HG02610 (cell line): ENCODE measurements around the gene DNAI7.

ENCODE experiments used
- ATAC-seq: cut with Tn5 transposase; IDR thresholded peaks from one replicate; pipeline ENCODE4 v1.9.1; 2021; ENCODE audit warnings: mild to moderate bottlenecking, moderate library complexity; ENCODE audit not compliant: unreplicated experiment

The DNAI7 gene

DNA sequence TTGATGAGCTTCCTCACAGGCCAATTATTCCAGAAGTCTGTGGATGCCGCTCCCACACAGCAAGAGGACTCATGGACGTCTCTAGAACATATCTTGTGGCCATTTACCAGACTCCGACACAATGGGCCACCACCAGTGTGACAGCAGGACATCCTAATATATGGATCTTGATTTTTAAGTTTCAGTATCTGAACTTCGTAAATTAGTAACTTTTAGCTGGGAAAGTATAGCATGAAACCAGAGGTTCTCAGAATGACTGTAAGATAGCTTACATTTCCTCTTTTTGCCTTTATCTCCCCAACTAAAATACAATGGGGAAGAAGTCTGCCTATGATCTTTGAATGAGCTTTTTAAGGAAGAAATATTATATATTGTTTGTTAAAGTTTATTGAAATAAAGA is 87.0 kb downstream of the DNAI7 start:
- ATAC-seq: peak; percentile 95

GRCh38 chr12:25106818-25107217 is 88.1 kb downstream of the DNAI7 start:
- ATAC-seq: no peak

- ATAC-seq: no peak
Measured at GRCh38 chr12:25102402-25102801, 92.6 kb downstream of the DNAI7 start.

DNA sequence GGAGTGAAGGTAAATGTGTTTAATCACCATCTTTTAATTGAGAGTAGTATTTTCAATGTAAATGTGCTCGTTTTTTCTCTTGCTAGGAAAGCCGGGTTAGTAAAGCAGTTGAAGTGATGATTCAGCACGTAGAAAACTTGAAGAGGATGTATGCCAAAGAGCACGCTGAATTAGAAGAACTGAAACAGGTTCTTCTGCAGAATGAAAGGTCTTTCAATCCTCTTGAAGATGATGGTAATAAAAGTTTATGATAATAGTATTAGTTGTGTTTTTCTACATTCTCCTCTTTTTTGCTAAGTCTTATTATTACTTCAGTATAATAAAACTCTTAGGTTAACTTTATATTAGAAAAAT is 93.9 kb downstream of the DNAI7 start:
- peak; percentile 53 for ATAC-seq

DNA sequence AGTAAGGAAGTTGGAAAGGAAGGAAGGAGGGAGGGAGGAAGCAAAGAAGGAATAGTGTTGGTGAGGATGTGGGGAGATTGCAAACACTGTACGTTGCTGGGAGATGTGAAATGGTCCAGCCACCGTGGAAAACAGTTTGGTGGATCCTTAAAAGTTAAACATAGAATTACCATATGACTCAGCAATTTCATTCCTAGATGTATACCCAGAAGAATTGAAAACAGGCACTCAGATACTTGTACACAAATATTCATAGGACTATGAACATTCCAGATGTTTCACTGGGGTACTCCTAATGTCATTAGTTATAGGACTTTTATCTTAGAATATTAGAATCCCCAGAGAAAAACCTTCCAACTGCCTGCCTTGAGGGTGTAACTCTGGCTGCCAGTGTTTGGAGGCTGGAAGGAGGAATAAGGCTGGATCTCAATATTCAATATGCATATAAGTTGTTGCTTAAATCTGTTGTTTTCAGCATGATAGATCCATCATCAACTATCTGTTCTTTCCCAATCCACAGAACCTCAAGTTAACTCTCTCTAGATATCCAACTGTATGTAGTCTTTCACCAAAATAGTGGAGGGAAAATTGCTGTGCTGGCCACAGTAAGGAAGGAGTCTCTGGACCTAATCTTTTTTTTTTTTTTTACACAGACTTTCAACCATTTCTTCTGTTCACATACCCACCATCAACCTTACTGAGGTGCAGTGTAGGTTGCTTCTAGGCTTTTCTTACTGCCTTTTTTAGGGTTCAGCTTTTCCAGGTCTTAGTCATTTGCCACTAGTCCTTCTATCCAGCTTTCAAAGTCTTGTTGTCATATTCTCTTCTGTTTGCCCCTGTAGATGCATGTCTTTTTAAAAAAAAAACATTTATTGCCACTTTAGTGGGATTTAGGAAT is 94.5 kb downstream of the DNAI7 start:
- ATAC-seq: peak; percentile 33

- ATAC-seq: no peak
Measured at GRCh38 chr12:25099010-25099409, 96.0 kb downstream of the DNAI7 start.

GRCh38 chr12:25089738-25090137 is 105.2 kb downstream of the DNAI7 start:
- no peak for ATAC-seq

- ATAC-seq: no peak
Measured at GRCh38 chr12:25087596-25087995, 107.4 kb downstream of the DNAI7 start.

DNA sequence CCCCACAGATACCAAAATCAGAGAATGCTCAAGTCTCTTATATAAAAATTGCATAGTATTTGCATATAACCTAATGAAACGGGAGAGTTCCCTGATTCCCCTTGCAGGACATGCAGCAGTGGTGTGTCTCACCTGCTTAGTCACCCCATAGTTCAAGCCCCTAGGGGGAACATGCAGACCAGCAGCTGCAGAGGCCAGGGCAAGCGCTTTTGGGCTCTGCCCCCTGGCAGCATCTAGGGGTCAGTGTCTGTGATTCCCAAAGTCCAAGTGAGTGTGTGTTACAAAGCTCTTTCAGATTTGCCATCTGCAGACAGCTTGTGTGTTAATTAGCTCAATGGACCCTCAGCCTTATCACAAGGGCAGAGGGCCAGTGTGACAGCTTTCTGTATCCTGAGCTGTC is 110.1 kb downstream of the DNAI7 start:
- ATAC-seq: no peak

GRCh38 chr12:25083211-25083610 is 111.7 kb downstream of the DNAI7 start:
- ATAC-seq: no peak

DNA sequence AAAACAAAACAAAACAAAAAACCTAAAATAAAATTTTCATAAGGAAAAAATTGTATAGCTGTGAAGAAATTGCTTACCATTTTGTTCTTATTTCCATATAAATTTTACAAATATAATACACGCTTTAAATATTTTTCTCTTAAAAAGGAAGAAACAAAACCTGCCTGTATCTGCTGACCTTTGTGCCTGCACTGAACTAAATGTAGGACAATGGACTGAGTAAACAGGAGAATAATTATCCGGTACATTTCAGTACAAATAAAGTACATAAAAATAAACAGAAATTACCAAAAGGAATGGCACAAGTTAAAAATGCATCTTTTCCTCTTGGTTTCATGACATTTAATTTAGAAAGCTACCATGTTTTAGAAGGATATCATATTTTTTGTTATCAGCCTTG is 112.3 kb downstream of the DNAI7 start:
- ATAC-seq: no peak

DNA sequence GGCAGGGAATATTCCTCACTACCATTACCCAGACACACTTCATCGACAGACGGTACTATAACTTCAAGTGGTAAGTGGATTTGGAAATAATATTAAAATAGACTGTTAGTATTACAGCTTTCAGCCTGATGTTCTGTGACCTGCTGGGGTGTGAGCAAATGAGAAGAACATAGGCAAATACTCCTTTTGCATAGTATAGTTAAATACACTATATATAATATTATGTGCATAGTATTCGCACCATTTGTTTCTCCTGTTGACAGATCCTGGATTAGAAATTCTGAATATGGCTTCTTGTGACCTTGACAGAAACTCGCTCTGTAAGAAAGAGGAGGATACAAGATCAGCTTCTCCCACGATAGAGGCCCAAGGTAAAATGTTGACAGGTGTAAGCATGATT is 115.6 kb downstream of the DNAI7 start:
- ATAC-seq: no peak

DNA sequence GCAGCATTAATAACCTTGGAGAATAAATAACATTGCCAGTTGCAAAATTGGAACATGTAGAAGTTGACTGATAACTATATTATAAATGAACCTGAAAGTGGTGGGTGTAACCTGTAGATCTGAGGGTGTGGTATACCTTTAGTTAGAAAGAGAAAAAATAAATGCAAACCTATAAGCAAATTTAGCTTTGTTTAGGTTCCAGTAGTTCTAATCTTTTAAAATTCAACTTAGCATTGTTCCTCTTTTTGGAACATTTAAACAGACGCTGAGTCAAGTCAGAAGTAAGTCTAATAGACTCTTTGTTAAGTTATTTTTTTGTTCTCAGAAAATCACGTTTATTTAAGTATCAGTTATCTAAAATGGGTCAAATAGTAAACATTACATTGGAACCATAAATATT is 120.0 kb downstream of the DNAI7 start:
- peak; percentile 70 for ATAC-seq

GRCh38 chr12:25074113-25074512 is 120.8 kb downstream of the DNAI7 start:
- ATAC-seq: no peak

DNA sequence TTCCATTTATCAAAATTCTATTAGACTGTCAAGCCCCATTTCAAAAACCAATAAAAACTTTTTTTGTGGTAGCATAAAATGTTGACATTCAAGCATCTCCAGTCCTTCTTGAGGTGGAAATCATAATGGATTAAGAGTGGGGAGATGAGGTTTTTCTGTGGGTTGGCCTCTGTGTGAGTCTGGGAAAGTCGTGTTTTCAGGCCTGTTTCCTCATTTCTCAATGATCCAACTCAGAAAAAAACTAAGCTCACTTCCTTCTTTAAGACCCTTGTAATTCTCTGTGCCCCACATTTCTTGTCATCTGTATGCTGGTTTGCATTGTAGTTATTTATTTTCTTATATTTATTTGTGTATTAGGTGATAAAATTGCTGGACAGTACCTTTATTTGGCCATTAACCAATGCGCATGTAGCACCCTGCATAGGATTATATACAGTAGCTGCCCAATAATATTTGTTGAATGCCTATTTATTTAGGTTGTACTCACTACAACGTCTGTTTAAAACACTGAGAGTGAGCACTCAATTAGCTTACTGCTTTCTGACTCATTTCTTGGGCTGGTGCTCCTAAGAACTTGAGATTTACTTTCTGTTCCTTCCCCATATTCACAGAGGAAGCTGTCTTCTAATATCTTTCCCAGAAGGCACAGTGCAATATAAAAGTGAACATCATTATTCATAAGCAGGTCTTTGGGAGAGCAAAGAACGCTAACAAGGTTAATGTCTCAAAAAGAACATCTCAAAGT is 121.9 kb downstream of the DNAI7 start:
- ATAC-seq: no peak

- ATAC-seq: no peak
Measured at GRCh38 chr12:25071366-25071765, 123.6 kb downstream of the DNAI7 start.

- ATAC-seq: no peak
Measured at GRCh38 chr12:25069224-25069623, 125.7 kb downstream of the DNAI7 start.

- ATAC-seq: no peak
Measured at GRCh38 chr12:25065035-25065434, 129.9 kb downstream of the DNAI7 start.

- no peak for ATAC-seq
Measured at GRCh38 chr12:25063873-25064628, 130.9 kb downstream of the DNAI7 start.

- ATAC-seq: peak; percentile 37
Measured at GRCh38 chr12:25058658-25059058, 136.3 kb downstream of the DNAI7 start.
